Upper lobe of right lung (tissue), 1 donor: Measurements from ENCODE around the gene CFI. TPM values are rescaled to one million over a fixed set of nuclear protein-coding genes. Genes with fewer than 3 reads are reported as not detected.

Source experiments
- ATAC-seq: fragments of 200-7000 bp; cut with Tn5 transposase; one replicate; pipeline ENCODE4 v1.9.1; 2020; ENCODE audit warnings: mild to moderate bottlenecking, moderate library complexity
- DNase-seq: peaks from one replicate; pipeline ENCODE4 v3.0.0-alpha.2; 2020
- H3K27ac ChIP-seq: fragments of 200-600 bp; one replicate; pipeline ENCODE4 v1.8.0; 2022
- H3K27me3 ChIP-seq: fragments of 200-600 bp; one replicate; pipeline ENCODE4 v1.8.0; 2022; ENCODE audit warnings: mild to moderate bottlenecking
- H3K36me3 ChIP-seq: fragments of 200-600 bp; one replicate; pipeline ENCODE4 v1.8.0; 2022
- H3K4me1 ChIP-seq: fragments of 200-600 bp; one replicate; pipeline ENCODE4 v1.8.0; 2022
- H3K4me3 ChIP-seq: fragments of 200-600 bp; one replicate; pipeline ENCODE4 v1.8.0; 2022; ENCODE audit warnings: mild to moderate bottlenecking
- H3K9me3 ChIP-seq: fragments of 200-600 bp; one replicate; pipeline ENCODE4 v1.8.0; 2022
- CTCF ChIP-seq: fragments of 200-600 bp; IDR thresholded peaks from one replicate; pipeline ENCODE4 v1.8.0; 2022; ENCODE audit warnings: antibody characterized with exemption
- intact Hi-C: fragments of 100-400 bp; cut with DNase I; formaldehyde crosslinking; loops from one replicate; pipeline ENCODE4 v1.11.0; 2022
- total RNA-seq: library from RNA; stranded (reverse); fragmentation: NEBNext Ultra II Directional; extraction: Animal tissue kit (Norgen Biotek cat#: 25700); gene quantifications from one replicate; pipeline ENCODE4 v1.2.1, GENCODE V29; 2021
- donor health status: DM: no; HTN: yes; CAD: no; lungs with severe emphysema.

CFI gene
- total RNA-seq, 1 donor from 2014 or later = 61.0 TPM

GRCh38 chr4:109760682-109761081, 41.1 kb downstream of the CFI start:
- Histone ChIP-seq H3K27me3 (no peaks in the 10 kb centered on the region), H3K27ac (no peak overlapping the region), H3K4me3 (no peak overlapping the region), H3K9me3 (no peaks in the 10 kb centered on the region), H3K4me1 (no peaks in the 10 kb centered on the region), H3K36me3 (no peaks in the 10 kb centered on the region)
- DNase-seq = no peak
- intact Hi-C loops = no loop called here
- no peak for TF ChIP-seq CTCF
- ATAC-seq = no peak

GRCh38 chr4:109755656-109756055, 46.1 kb downstream of the CFI start:
- DNase-seq (no peak), ATAC-seq (no peak)
- H3K36me3 ChIP-seq = no peaks in the 10 kb centered on the region
- intact Hi-C loops = no loop called here
- H3K9me3 ChIP-seq = no peaks in the 10 kb centered on the region
- TF ChIP-seq CTCF = no peak
- no peaks in the 10 kb centered on the region for H3K4me1 ChIP-seq
- no peaks in the 10 kb centered on the region for H3K27me3 ChIP-seq
- H3K4me3 ChIP-seq = no peak overlapping the region
- no peak overlapping the region for H3K27ac ChIP-seq

- H3K27me3 ChIP-seq = no peaks in the 10 kb centered on the region
- TF ChIP-seq CTCF = no peak
- intact Hi-C loops = no loop called here
- no peak overlapping the region for H3K27ac ChIP-seq
- no peak overlapping the region for H3K4me3 ChIP-seq
- DNase-seq = no peak
- ATAC-seq = no peak
- H3K4me1 ChIP-seq = no peaks in the 10 kb centered on the region
- H3K9me3 ChIP-seq = no peaks in the 10 kb centered on the region
- H3K36me3 ChIP-seq = no peaks in the 10 kb centered on the region
Observed at GRCh38 chr4:109754093-109754857, 47.5 kb downstream of the CFI start.

GRCh38 chr4:109752525-109752924, 49.3 kb downstream of the CFI start:
- intact Hi-C loops = no loop called here
- H3K9me3 ChIP-seq = no peaks in the 10 kb centered on the region
- H3K4me3 ChIP-seq = no peak overlapping the region
- no peaks in the 10 kb centered on the region for H3K36me3 ChIP-seq
- no peak for DNase-seq
- TF ChIP-seq CTCF = no peak
- no peak overlapping the region for H3K27ac ChIP-seq
- ATAC-seq = no peak
- no peaks in the 10 kb centered on the region for H3K27me3 ChIP-seq
- H3K4me1 ChIP-seq = no peaks in the 10 kb centered on the region

- TF ChIP-seq CTCF = no peak
- DNase-seq = no peak
- Histone ChIP-seq H3K27me3 (no peaks in the 10 kb centered on the region), H3K4me1 (no peaks in the 10 kb centered on the region), H3K36me3 (no peaks in the 10 kb centered on the region), H3K9me3 (no peaks in the 10 kb centered on the region), H3K4me3 (no peak overlapping the region), H3K27ac (no peak overlapping the region)
- ATAC-seq = no peak
- intact Hi-C loops = no loop called here
Observed at GRCh38 chr4:109751852-109752251, 49.9 kb downstream of the CFI start.
